Activated CD4-positive, alpha-beta T cell treated with anti-CD3 and anti-CD28 coated beads, Interleukin-2, amount 50 U/mL, for 4 hours (primary cell): ENCODE data around the gene BICD1.

Experiments used
- DNase-seq, 2 experiments: peaks; one replicate each; pipeline ENCODE4 v3.0.0-alpha.2; 2020

BICD1 gene

DNA sequence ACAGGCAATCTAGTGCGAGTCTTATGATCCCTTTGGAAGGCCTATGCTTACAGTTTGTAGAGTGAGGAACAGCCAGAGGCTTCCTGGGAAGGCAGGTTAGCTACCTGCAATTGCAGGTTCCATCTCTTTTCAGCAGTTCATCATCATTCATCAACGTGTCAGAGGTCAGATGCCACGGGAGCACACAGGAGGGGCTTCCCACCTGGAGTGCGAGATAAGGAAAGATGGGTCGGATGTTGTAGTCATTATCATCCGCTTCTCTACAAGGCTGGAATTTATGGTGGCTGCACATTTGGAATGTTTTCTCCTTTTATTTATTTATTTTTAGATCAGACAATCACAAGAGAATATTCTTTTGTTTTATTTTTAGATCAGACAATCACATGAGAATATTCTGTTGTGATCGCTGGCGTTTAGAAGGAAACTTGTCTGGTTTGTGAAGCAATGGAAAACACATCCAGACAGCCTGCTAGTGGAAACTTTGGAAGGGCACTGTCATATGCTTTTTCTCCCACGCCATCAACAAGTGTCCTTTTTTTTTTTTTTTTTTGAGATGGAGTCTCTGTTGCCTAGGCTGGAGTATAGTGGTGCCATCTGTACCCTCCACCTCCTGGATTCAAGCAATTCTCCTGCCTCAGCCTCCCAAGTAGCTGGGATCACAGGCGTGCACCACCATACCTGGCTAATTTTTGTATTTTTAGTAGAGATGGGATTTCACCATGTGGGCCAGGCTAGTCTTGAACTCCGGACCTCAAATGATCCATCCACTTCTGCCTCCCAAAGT lies 1.9 kb upstream of the BICD1 start:
- DNase-seq = no peak

DNA sequence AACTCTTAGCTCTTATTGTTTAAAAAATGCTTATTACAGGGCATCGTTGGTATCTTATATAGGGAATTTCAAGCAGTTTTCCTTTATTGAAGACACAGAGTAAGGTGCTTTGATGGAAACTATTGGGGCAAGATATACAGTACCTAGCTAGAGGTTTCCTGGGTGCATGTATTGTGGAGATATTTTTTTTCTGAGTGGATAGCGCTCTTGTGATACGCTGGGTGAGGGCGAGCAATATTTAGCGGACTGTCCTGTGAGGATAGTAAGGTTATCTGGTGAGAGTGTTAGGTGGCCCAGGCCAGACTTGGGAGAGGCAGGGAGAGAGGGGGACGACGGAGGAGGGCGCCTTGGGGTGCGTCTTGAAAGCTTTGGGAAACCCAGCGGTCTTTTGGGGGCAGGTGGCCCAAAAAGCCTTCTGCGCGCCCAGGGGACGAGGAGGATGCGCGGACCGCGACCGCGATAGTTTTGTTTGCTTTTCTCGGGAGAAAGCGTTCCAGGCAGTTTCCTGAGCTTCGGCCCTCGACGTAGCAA lies 596 bp upstream of the BICD1 start:
- no peak for DNase-seq

DNA sequence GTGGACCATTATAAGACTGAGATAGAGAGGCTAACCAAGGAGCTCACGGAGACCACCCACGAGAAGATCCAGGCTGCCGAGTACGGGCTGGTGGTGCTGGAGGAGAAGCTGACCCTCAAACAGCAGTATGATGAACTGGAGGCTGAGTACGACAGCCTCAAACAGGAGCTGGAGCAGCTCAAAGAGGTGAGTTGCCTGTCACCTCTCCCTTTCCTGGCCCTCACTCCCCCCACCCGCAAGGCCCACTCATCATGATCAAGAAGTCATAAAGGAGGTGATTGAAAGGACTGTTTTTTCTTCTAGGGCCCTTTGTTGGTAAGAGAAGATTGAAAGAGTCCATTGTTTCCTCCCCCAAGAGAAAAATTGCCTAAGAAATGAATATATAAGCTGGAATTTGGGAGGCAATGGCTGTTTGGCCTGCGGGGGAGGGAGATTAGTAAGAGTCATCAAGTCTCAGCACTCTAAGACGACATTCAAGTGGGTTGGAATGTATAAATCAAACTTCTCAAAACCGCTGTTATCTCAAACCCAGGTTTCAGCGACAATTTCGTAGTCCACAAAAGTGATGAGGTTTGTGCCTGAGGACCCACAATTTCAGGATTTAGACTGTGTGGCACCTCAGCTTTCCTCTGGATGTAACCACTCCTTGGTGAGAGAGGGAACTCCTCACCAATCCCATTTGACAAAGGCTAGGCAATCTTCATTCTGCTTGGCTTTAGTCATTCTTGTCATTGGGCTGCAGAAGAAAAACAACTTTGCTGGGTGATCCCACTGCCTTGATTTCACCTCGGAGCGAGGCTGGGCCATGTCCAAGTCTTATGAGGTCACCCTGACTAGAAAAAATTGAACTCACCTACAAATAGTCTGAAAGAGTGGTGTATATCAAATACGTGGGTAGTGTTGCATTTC lies 966 bp downstream of the BICD1 start:
- peak; percentile 22 to 24 for DNase-seq

DNA sequence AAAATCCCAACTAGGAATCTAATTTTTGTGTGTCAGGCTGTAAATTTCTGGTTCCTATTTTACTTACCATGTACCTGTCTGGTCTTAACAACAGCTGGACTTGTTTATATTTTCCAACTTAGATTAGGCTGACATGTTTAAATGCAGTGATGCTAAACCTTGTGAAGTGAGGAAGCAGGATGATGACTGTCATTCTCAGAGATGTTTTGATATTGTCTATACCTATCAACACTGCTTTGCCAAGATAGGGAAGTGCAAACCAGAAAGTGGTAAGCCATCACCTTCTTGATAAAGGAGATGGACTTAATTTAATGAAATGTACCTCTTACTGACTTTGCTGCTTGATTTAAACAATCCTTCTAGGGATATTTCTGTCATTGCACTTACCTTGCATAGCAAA lies 2.1 kb downstream of the BICD1 start:
- DNase-seq = no peak

DNA sequence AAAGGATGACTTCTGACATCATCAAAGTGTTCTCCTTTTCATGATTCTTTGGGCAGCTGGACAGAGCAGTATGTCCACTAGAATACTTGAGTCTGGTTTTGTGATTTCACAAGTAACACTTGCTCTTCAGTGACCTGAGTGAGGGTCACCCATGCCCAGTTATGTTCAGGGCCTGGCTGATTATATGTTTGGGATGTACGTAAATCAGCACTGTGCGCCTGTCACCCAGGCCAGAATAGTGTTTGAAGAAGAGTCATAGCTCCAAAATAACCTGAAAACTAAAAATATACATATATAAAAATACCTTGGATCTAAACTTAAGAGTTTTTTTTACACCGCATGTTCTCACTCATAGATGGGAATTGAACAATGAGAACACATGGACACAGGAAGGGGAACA lies 3.8 kb downstream of the BICD1 start:
- DNase-seq = no peak

DNA sequence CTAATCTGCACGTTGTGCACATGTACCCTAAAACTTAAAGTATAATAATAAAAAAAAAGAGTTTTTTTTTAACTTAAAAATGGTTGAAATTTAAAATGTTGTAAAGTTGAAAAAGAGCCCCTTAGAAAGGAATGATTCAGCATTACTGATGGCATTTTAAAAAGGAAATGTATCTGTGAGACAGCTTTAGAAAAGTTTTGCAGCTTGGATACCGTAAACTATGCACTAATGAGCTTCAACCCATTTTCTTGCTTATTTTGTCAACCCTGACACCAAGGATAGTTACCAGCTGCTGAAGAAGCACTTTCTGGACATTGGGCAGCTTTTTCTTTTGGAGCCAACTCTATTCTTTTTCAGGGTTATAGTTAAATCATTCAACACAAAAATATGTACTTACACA lies 4.3 kb downstream of the BICD1 start:
- no peak for DNase-seq

DNA sequence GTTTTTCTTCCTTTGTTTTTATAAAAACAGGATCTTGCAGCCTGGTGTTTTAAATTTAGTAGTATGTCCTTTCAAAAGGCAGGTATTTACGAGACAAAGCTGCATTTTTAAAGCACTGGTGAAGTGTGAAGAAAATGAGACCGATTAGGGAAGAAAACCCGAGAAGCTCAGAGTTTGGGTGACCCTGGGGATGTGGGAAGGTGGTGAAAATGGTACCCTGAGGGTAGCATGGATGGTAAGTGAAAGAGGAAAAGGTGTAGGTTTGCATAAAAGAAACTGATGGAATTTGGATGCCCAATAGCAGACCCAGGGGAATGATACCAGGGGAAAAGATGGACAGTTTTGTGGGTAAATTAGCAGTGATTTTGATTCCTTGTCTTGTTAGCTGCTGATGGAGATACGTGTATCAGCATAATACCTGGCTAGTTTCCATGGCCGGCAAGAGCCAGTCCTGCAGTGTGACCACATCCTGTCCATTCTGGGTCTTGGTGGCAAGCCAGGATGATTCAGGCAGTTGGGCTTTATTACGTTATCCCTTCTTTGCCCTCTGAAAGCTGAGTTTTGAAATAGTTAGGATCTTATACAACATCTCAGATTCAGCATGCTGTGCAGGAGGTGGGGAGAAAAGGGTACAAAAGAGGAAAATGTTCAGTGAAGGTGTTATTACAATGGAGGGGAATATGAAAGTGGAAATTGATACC lies 8.9 kb downstream of the BICD1 start:
- no peak for DNase-seq

DNA sequence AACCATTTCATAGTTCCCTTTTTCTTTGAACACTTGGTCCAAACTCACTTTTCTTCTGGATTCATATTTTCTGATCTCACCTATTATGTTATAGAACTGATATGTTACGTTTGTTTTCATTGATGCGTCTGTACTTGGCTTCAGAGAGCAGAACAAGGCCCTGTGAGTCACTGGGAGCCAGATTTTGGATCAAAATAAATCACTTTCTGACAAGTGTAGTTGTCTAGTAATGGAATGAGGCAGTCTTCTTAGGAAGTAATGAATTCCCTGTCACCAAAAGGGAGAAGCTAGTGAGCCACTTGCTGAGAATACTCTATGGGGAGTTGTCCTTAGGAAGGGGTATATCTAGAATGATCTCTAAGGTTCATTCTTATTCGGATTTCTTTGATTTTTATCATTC lies 10.2 kb downstream of the BICD1 start:
- no peak for DNase-seq

DNA sequence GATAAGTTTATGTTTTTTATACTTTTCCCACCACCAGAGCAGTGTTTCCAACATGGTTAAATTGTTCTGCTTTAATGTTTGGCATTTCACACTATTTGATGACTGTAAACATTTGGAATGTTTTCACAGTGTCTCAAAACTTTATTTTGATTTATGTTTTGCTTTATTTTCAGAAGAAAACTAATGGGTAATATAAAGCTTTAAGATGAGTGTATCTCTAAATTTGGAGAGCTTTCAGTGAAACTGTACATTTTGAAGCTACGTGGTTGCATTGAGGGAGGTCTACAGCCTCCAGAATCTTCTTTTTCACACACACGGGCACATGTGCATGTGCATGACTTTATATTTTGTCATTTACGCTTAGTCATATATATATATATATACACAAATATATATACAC lies 10.7 kb downstream of the BICD1 start:
- DNase-seq = no peak

DNA sequence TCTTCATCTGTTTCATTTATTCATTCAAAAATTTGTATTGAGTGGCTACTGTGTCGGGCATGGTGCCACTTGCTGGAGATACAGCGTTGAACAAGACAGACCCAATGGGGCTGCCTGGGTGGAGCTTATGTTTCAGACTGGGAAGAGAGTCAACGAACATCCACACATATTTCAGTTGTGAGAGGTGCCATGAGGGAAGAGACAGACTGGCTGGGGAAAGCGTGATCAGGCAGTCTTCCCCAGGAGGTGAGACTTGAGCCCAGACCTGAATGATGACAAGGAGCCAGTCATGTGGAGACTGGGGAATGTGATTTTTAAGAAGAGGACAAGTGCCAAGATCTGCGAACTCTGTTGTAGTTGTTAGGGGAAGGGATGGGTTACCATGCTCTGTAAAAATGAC lies 12.2 kb downstream of the BICD1 start:
- no peak for DNase-seq

DNA sequence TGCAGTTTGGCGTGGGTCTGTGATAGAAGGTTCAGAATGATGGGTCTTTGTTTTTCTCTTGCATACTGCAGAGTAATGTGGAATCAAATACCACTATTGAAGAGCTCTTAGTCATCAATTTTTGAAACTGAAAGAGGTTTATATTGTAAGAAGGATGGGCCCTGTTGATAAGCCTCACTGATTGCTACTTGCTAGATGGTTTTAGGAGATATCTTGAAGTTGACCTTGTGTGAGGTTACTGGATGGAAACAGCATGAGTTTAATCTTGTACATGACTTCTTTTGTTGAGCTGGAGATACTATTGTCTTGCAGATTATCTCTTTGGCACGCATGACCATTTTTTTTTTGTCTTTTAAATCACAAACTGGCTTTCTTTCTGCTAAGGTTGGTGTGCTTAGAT lies 13.8 kb downstream of the BICD1 start:
- DNase-seq = no peak

DNA sequence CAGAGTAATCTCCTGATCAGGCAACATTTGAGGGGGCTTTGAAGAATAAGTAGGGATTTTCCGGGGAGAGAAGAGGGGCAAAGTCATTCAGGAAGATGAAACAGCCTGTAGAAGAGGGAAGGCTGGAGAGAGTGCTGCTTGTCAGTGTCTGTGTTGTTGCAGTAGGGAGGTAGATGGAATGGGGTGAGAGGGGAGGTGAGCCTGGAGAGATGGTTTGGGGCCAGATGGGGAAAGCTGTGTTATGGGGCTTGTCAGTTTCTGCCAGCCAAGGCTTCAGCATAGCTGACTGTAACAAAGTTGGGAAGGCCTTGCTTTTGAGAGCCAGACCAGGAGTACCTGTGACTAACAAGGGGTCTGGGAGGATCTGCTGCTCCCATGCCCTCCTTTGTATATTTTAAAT lies 18.0 kb downstream of the BICD1 start:
- DNase-seq = no peak

DNA sequence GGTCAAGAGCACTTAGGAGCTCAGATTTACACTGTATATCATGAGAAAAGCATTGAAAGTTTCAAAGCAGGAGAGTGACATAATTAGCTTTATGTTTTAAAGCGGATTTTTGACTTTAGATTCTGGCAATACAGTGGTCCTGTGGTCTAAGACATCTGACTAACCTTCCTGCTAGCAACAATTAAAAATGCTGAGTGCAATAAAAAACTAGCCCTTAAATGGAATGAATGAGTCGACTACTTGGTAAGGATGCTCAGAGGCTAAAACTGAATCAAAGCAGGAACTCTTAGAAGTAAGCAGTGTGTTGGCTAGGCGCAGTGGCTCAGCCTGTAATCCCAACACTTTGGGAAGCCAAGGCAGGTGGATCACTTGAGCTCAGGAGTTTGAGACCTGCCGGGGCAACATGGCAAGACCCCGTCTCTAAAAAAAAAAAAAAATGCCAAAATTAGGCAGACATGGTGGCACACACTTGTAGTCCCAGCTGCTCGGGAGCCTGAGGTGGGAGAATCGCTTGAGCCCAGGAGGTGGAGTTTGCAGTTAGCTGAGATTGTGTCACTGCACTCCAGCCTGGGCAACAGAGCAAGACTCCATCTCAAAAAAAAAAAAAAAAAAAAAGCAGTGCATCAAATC lies 18.9 kb downstream of the BICD1 start:
- no peak for DNase-seq

DNA sequence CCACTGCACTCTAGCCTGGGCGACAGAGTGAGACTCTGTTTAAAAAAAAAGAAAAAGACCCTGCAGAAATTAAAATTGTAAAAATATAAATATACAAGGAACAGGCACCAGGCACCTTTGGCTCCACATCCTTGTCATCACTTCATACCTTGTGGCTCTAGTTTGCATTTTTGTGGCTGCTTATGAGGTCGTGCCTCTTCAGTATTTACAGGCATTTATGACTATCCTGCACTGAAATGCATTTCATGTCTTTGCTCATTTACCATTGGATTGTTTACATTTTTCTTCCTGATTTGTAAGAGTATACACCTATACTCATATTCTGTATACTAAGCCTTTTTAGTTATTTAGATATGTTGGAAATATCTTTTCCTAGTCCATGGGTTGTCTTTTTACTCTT lies 20.1 kb downstream of the BICD1 start:
- DNase-seq = no peak

DNA sequence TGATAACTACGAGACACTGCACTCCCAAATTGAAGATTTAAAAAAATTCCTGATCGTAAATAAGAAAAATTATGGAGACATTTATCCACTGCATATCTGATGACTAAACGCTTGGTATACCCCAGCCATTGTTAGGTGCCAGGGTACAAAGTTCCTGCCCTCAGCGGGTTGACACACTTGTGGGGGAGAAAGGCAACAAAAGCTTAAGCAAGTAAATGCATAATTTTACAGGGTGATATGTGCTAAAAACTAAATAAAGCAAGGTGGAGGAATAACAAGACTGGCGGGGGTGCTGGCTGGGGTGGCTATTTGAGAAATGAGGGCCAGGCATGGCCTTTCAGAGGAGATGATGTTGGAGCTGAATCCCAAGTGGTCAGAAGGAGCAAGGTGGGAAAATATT lies 25.0 kb downstream of the BICD1 start:
- DNase-seq = no peak

DNA sequence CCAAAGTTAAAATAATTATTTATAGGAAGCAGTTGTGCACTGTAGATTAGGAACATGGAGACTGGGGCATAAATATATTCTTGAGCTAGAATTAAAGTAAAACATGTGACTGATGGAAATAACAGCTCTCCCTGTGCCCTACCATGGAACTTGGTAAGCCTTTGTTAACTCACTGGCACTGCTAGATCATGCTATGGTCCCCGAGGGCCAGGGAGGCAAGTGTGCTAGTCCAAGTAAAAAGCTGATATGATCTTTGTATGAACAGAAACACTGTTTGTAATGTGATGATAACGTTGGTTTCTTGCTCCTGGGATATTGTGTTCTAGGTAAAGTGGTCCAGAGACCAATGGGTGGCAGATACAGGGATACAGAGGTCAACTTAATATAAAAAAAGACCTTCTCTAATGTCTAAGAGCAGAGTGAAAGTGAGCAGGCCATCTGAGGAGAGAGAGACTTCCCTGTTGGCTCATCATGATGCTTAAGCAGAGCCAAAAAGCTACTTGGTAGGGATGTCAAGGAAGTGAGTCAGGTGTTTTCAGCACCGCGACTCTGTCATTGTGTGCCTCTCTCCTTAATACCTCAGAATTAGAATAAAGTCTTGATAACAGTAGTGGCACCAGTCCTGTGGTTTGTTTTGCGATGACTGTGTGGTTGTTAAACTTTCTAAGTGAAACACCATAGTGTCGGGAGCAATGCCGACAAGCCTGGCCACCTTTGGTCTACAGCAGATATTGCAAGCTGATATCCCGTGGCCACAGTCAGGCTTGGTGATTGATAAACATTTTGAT lies 27.6 kb downstream of the BICD1 start:
- DNase-seq = peak; percentile 9 to 18

DNA sequence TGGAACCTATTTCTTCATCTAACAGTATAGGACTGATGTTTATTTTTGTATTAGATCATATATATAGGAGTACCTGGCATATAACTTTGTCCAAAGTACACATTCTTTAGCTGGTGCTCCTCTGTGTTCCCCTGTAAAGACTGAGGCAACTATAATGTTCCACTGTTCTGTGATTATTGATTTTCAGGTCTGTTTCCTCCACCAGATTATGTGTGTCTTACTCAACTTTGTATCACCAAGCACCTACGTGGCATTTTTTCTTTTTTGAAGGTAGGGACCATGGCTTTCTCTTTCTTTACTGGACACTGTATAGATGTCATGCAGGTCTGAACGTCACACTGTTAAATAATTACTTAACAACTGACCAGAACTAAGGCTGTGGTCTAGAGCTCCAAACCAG lies 29.3 kb downstream of the BICD1 start:
- DNase-seq = no peak

DNA sequence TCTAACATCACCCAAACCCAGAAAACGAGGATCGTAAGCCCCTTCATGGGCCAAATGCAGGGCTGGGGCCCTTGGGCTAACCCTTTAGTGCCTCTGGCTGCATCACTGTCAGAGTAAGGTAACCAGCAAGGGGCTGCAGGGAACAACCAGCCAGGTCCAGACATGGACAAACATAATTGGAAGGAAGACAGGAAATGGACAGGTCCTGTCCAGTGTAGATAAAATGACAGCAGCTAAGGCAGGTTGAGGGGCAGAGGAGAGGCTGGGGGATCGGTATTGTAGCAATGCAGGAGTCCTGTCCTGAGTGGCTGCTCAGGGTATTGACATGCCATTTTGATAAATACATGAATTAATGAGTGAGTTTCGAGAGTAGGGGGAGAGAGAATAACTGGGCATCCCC lies 29.8 kb downstream of the BICD1 start:
- no peak for DNase-seq

DNA sequence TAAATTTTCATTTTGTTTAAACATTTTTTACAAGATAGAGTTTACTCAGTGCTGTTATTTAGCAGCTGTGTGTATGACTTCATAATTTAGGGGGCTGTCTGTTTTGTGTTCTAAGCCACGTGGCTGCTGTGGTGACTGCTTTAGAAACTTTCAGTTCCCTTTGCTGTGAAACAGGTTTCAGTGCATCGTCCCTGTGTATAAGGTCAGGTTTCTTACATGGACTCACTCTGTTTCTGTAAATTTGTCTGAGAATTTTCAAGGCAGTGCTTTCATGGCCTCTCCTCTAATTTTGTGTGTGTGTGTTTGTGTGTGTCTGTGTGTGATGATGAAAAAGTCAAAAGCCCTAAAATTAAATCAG lies 32.4 kb downstream of the BICD1 start:
- DNase-seq = no peak

DNA sequence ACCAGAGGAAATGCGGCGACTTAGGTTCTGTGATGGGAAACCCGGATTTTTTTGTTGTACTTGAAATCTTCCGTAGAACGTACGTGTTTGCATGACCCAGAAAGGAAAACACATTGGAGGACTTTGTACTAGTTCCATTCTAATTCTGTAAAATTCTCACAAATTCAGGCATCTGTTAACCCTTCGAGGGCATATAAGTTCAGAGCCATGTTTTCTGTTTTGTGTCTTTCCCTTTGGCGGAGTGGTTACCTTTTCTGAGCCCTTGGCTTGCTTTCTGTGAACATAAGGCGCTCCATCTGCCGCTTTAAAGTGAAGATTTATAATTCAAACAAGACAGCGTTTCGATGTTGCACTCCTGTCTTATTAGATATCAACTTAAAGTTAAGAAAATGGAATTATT lies 34.2 kb downstream of the BICD1 start:
- DNase-seq = no peak

DNA sequence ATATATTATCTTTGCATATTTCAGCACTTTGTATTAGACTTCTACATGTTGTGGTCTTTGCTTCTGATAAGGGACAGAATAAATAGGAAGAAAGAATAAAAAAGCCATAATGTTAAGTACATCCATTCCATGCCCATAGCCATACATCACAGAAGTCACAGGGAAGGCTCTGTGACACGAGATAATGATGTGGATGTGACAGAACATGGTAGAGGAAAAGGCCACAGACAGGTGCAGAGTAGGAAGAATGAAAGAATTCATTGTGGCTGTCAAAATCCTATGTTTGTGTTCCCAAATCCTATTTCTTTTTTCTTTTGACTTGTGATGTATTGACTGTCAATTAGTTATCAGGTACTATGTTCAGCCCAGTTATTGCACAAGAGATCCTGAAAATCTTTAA lies 38.4 kb downstream of the BICD1 start:
- no peak for DNase-seq
